Stimulated activated CD4-positive, alpha-beta T cell treated with anti-CD3 and anti-CD28 coated beads, Interleukin-12 subunit alpha, Interleukin-12 subunit beta, amount 100 ng/mL, for 48 hours (primary cell): ENCODE data around the gene CSN2.

Experiments
- DNase-seq, 3 donors: peaks; one replicate each; pipeline ENCODE4 v3.0.0-alpha.2; 2020; ENCODE audit warnings: low read depth in 2 of 3, low spot score in 1 of 3

CSN2 gene

GRCh38 chr4:69907151-69907550 lies 58.4 kb downstream of the CSN2 start:
- no peak for DNase-seq
